GM18861 (cell line): ENCODE measurements around the gene ETFB.
"Not testable (repeated sequence)": the region's sequence is repeated elsewhere in the genome, so short reads cannot be mapped to it uniquely, and the experiment has no call there.

Experiments
- ATAC-seq: cut with Tn5 transposase; IDR thresholded peaks from one replicate; pipeline ENCODE4 v1.9.1; 2021; ENCODE audit not compliant: unreplicated experiment

ETFB gene

GRCh38 chr19:51365965-51366388 lies at the start of gene ETFB:
TSS of gene ETFB (minus strand) at chr19:51366388. CDS start at chr19:51366326, 62 bp downstream.
- no peak for ATAC-seq

GRCh38 chr19:51415187-51415586 lies 49.0 kb upstream of the ETFB start:
- ATAC-seq: no peak

- no peak for ATAC-seq
Observed at GRCh38 chr19:51410950-51411748, 45.0 kb upstream of the ETFB start.

- no peak for ATAC-seq
Observed at GRCh38 chr19:51407511-51408131, 41.4 kb upstream of the ETFB start.

GRCh38 chr19:51402117-51402516 lies 35.9 kb upstream of the ETFB start:
- ATAC-seq: no peak

- ATAC-seq: not testable (repeated sequence)
Observed at GRCh38 chr19:51399936-51400335, 33.7 kb upstream of the ETFB start.

- no peak for ATAC-seq
Observed at GRCh38 chr19:51399231-51399630, 33.0 kb upstream of the ETFB start.

GRCh38 chr19:51398096-51398704 lies 32.0 kb upstream of the ETFB start:
- no peak for ATAC-seq

- ATAC-seq: not testable (repeated sequence)
Observed at GRCh38 chr19:51397453-51397852, 31.3 kb upstream of the ETFB start.

- no peak for ATAC-seq
Observed at GRCh38 chr19:51396175-51396574, 30.0 kb upstream of the ETFB start.

GRCh38 chr19:51394050-51394836 lies 28.1 kb upstream of the ETFB start:
- peak; percentile 85 for ATAC-seq

- ATAC-seq: no peak
Observed at GRCh38 chr19:51392701-51393100, 26.5 kb upstream of the ETFB start.

GRCh38 chr19:51391073-51391611 lies 25.0 kb upstream of the ETFB start:
- no peak for ATAC-seq

GRCh38 chr19:51389143-51389542 lies 23.0 kb upstream of the ETFB start:
- ATAC-seq: no peak

GRCh38 chr19:51387924-51388389 lies 21.8 kb upstream of the ETFB start, which contains the start of gene LIM2:
TSS of gene LIM2 (minus strand) at chr19:51387974. CDS start at chr19:51387443, 531 bp downstream.
- no peak for ATAC-seq

- ATAC-seq: no peak
Observed at GRCh38 chr19:51386882-51387520, 20.8 kb upstream of the ETFB start.

GRCh38 chr19:51382004-51382403 lies 15.8 kb upstream of the ETFB start:
- no peak for ATAC-seq

- no peak for ATAC-seq
Observed at GRCh38 chr19:51380379-51380778, 14.2 kb upstream of the ETFB start.

- no peak for ATAC-seq
Observed at GRCh38 chr19:51377422-51377821, 11.2 kb upstream of the ETFB start.

- no peak for ATAC-seq
Observed at GRCh38 chr19:51375504-51376221, 9.5 kb upstream of the ETFB start.
